NT2/D1 (cell line): ENCODE data around the gene NPAS3.

Source experiments
- DNase-seq: peaks from one replicate; pipeline ENCODE4 v3.0.0-alpha.2; 2011; ENCODE audit warnings: low read depth, low spot score
- H3K27me3 ChIP-seq: 2 replicates; pipeline ENCODE4 v1.6.0; 2011; ENCODE audit warnings: mild to moderate bottlenecking; ENCODE audit not compliant: insufficient read length, insufficient read depth
- H3K36me3 ChIP-seq: 2 replicates; pipeline ENCODE4 v1.6.1; 2011; ENCODE audit warnings: mild to moderate bottlenecking, low read length, mixed read lengths; ENCODE audit not compliant: insufficient read depth, insufficient read length
- H3K4me1 ChIP-seq: 2 replicates; pipeline ENCODE4 v1.5.1; 2011; ENCODE audit not compliant: insufficient read depth, insufficient read length
- H3K4me3 ChIP-seq: 2 replicates; pipeline ENCODE4 v1.5.1; 2011; ENCODE audit warnings: low read depth; ENCODE audit not compliant: insufficient read length
- H3K9ac ChIP-seq: 2 replicates; pipeline ENCODE4 v1.6.0; 2011; ENCODE audit warnings: low read depth; ENCODE audit not compliant: insufficient read length
- H3K9me3 ChIP-seq: 2 replicates; pipeline ENCODE4 v1.5.1; 2011; ENCODE audit warnings: mild to moderate bottlenecking, low read length; ENCODE audit not compliant: insufficient read depth
- SUZ12 ChIP-seq: IDR thresholded peaks from 2 replicates; pipeline ENCODE4 v1.6.1; 2011; ENCODE audit not compliant: insufficient read length, insufficient read depth; ENCODE audit errors: extremely low read depth
- YY1 ChIP-seq: IDR thresholded peaks from 2 replicates; pipeline ENCODE4 v1.6.1; 2011; ENCODE audit not compliant: insufficient read length, insufficient read depth
- ZNF274 ChIP-seq: IDR thresholded peaks from 2 replicates; pipeline ENCODE4 v1.6.1; 2011; ENCODE audit warnings: mild to moderate bottlenecking, low read depth, low read length

Gene NPAS3

GRCh38 chr14:33039311-33039710 is 100.6 kb downstream of the NPAS3 start:
- Histone ChIP-seq H3K4me1 (no peaks in the 10 kb centered on the region), H3K9me3 (peaks cover 7% of the 10 kb centered on the region), H3K9ac (no peak overlapping the region), H3K36me3 (no peaks in the 10 kb centered on the region), H3K4me3 (no peak overlapping the region), H3K27me3 (no peaks in the 10 kb centered on the region)
- DNase-seq = no peak
- TF ChIP-seq ZNF274 (no peak), SUZ12 (no peak), YY1 (no peak)

- H3K4me1 ChIP-seq = no peaks in the 10 kb centered on the region
- DNase-seq = no peak
- peaks cover 7% of the 10 kb centered on the region for H3K9me3 ChIP-seq
- H3K9ac ChIP-seq = no peak overlapping the region
- H3K36me3 ChIP-seq = no peaks in the 10 kb centered on the region
- no peak overlapping the region for H3K4me3 ChIP-seq
- H3K27me3 ChIP-seq = no peaks in the 10 kb centered on the region
- TF ChIP-seq ZNF274 (no peak), YY1 (no peak), SUZ12 (no peak)
Observed at GRCh38 chr14:33040372-33041140, 101.9 kb downstream of the NPAS3 start.

GRCh38 chr14:33042591-33042990 is 103.9 kb downstream of the NPAS3 start:
- Histone ChIP-seq H3K36me3 (no peaks in the 10 kb centered on the region), H3K9ac (no peak overlapping the region), H3K4me3 (no peak overlapping the region), H3K27me3 (no peaks in the 10 kb centered on the region), H3K4me1 (no peaks in the 10 kb centered on the region), H3K9me3 (peaks cover 7% of the 10 kb centered on the region)
- no peak for DNase-seq
- no peak for TF ChIP-seq YY1
- TF ChIP-seq SUZ12 = no peak
- no peak for TF ChIP-seq ZNF274

GRCh38 chr14:33045760-33046159 is 107.1 kb downstream of the NPAS3 start:
- Histone ChIP-seq H3K36me3 (no peaks in the 10 kb centered on the region), H3K4me1 (no peaks in the 10 kb centered on the region), H3K9me3 (peaks cover 7% of the 10 kb centered on the region), H3K9ac (no peak overlapping the region), H3K27me3 (no peaks in the 10 kb centered on the region), H3K4me3 (no peak overlapping the region)
- no peak for DNase-seq
- TF ChIP-seq ZNF274 = no peak
- no peak for TF ChIP-seq SUZ12
- no peak for TF ChIP-seq YY1

GRCh38 chr14:33052943-33053342 is 114.3 kb downstream of the NPAS3 start:
- no peak overlapping the region for H3K4me3 ChIP-seq
- H3K36me3 ChIP-seq = no peaks in the 10 kb centered on the region
- no peaks in the 10 kb centered on the region for H3K9me3 ChIP-seq
- no peaks in the 10 kb centered on the region for H3K4me1 ChIP-seq
- no peak overlapping the region for H3K9ac ChIP-seq
- H3K27me3 ChIP-seq = no peaks in the 10 kb centered on the region
- DNase-seq = no peak
- TF ChIP-seq ZNF274 (no peak), YY1 (no peak), SUZ12 (no peak)

DNA sequence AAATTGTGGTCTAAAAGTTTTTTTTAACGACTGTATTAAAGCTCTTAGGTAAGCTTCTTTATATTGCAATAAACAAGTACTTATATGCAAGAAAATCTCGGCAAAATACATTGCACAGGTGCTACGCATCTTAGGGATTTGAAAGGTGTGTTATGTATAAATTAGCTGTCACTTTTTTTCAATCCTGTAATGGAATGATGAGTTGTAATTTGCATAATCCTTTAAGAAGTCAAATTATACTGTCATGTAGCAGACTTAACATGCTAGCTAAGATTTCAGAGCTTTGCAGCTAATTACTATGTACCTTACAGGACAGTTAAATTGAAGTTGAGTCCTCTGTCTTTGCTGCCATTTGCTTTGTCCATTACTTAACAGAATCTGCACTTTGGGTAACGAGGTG is 117.5 kb downstream of the NPAS3 start:
- H3K9ac ChIP-seq = no peak overlapping the region
- no peak for DNase-seq
- H3K9me3 ChIP-seq = no peaks in the 10 kb centered on the region
- no peaks in the 10 kb centered on the region for H3K27me3 ChIP-seq
- H3K36me3 ChIP-seq = no peaks in the 10 kb centered on the region
- H3K4me1 ChIP-seq = no peaks in the 10 kb centered on the region
- H3K4me3 ChIP-seq = no peak overlapping the region
- no peak for TF ChIP-seq SUZ12
- TF ChIP-seq YY1 = no peak
- no peak for TF ChIP-seq ZNF274

DNA sequence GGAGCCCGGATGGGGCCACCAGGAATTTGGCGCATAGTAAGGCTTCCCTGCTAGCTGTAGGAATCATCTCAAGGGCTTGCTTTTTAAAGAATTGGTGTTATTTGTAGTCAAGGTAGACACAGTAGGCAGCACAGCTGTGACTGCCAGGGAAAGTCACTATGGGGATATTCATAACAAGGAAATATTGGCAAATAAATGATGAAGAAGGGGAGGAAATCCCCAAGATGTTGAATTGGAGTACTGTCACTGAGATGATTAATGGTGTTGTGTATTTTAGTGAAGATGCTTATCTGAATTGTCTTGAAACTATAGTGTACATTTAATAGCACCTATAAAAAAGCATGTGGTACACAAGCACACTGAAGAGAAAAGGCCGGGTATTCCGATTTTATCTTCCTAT is 118.9 kb downstream of the NPAS3 start:
- TF ChIP-seq YY1 = no peak
- TF ChIP-seq ZNF274 = no peak
- TF ChIP-seq SUZ12 = no peak

More for the DNA sequence above, 118.9 kb downstream of the NPAS3 start:
- H3K36me3 ChIP-seq = no peaks in the 10 kb centered on the region
- no peaks in the 10 kb centered on the region for H3K27me3 ChIP-seq
- no peaks in the 10 kb centered on the region for H3K9me3 ChIP-seq
- H3K4me1 ChIP-seq = no peaks in the 10 kb centered on the region
- H3K9ac ChIP-seq = no peak overlapping the region
- H3K4me3 ChIP-seq = no peak overlapping the region
- DNase-seq = no peak
